ENCODE results near the gene PRRX1.

The PRRX1 gene

GRCh38 chr1:170672316-170672715, 8.4 kb downstream of the PRRX1 start:
- H3K36me3 ChIP-seq, result no peaks in the 10 kb centered on the region
- no peak overlapping the region for H3K4me3 ChIP-seq (ENCODE audit: low read depth, low read length)

GRCh38 chr1:170674239-170674638, 10.3 kb downstream of the PRRX1 start:
- TF ChIP-seq CTCF (IDR thresholded peaks at IDR 0.05; ENCODE audit: low read depth, low read length), result no peak
- Histone ChIP-seq H3K36me3 (no peaks in the 10 kb centered on the region), H3K4me3 (ENCODE audit: low read depth, low read length) (no peak overlapping the region), H3K9me3 (ENCODE audit: severe bottlenecking) (no peaks in the 10 kb centered on the region), H3K27me3 (ENCODE audit: insufficient read depth, low read depth, severe bottlenecking) (no peaks in the 10 kb centered on the region), H3K27ac (no peak overlapping the region)
- DNase-seq, result no peak

More at GRCh38 chr1:170672316-170672715, 8.4 kb downstream of the PRRX1 start:
- Histone ChIP-seq H3K27ac (no peak overlapping the region), H3K27me3 (ENCODE audit: insufficient read depth, low read depth, severe bottlenecking) (no peaks in the 10 kb centered on the region), H3K9me3 (ENCODE audit: severe bottlenecking) (no peaks in the 10 kb centered on the region)
- TF ChIP-seq CTCF (IDR thresholded peaks at IDR 0.05; ENCODE audit: low read depth, low read length), result no peak
- no peak for DNase-seq

GRCh38 chr1:170674986-170675385, 11.1 kb downstream of the PRRX1 start:
- H3K4me3 ChIP-seq (ENCODE audit: low read depth, low read length), result no peak overlapping the region
- H3K27me3 ChIP-seq (ENCODE audit: insufficient read depth, low read depth, severe bottlenecking), result no peaks in the 10 kb centered on the region
- H3K36me3 ChIP-seq, result no peaks in the 10 kb centered on the region
- TF ChIP-seq CTCF (IDR thresholded peaks at IDR 0.05; ENCODE audit: low read depth, low read length), result no peak
- no peak overlapping the region for H3K27ac ChIP-seq
- DNase-seq, result no peak
- no peaks in the 10 kb centered on the region for H3K9me3 ChIP-seq (ENCODE audit: severe bottlenecking)

- Histone ChIP-seq H3K36me3 (no peaks in the 10 kb centered on the region), H3K27ac (no peak overlapping the region), H3K9me3 (ENCODE audit: severe bottlenecking) (no peaks in the 10 kb centered on the region), H3K27me3 (ENCODE audit: insufficient read depth, low read depth, severe bottlenecking) (no peaks in the 10 kb centered on the region), H3K4me3 (ENCODE audit: low read depth, low read length) (no peak overlapping the region)
- no peak for DNase-seq
- no peak for TF ChIP-seq CTCF (IDR thresholded peaks at IDR 0.05; ENCODE audit: low read depth, low read length)
Measured at GRCh38 chr1:170675865-170676264, 11.9 kb downstream of the PRRX1 start.

GRCh38 chr1:170676628-170677027, 12.7 kb downstream of the PRRX1 start:
- Histone ChIP-seq H3K9me3 (ENCODE audit: severe bottlenecking) (no peaks in the 10 kb centered on the region), H3K27ac (no peak overlapping the region)

More at GRCh38 chr1:170676628-170677027, 12.7 kb downstream of the PRRX1 start:
- Histone ChIP-seq H3K4me3 (ENCODE audit: low read depth, low read length) (no peak overlapping the region), H3K27me3 (ENCODE audit: insufficient read depth, low read depth, severe bottlenecking) (no peaks in the 10 kb centered on the region), H3K36me3 (no peaks in the 10 kb centered on the region)
- TF ChIP-seq CTCF (IDR thresholded peaks at IDR 0.05; ENCODE audit: low read depth, low read length), result no peak
- DNase-seq, result no peak
